Prostate gland (tissue), 2 donors: Measurements from ENCODE around the gene CPLX3.

Experiments used
- POLR2A ChIP-seq: fragments of 450-650 bp; IDR thresholded peaks from one replicate; pipeline ENCODE4 v1.6.1; 2016; ENCODE audit warnings: antibody characterized with exemption, mild to moderate bottlenecking
- POLR2AphosphoS5 ChIP-seq: sonication (generic); formaldehyde crosslinking; IDR thresholded peaks from one replicate; pipeline ENCODE4 v1.6.1; 2017; ENCODE audit warnings: antibody characterized with exemption
- TF ChIP-seq, protein P1 (sequence below), 4 experiments: fragments of 200-600 bp in 2 of 4; fragments of 450-650 bp in 2 of 4; sonication (generic) in 2 of 4; IDR thresholded peaks; 1 replicate in 3 of 4; 2 replicates in 1 of 4; pipeline ENCODE4 v1.5.1; 2016 to 2019; ENCODE audit warnings: antibody characterized with exemption in 4 of 4, mild to moderate bottlenecking in 2 of 4, moderate library complexity in 2 of 4

DNA sequence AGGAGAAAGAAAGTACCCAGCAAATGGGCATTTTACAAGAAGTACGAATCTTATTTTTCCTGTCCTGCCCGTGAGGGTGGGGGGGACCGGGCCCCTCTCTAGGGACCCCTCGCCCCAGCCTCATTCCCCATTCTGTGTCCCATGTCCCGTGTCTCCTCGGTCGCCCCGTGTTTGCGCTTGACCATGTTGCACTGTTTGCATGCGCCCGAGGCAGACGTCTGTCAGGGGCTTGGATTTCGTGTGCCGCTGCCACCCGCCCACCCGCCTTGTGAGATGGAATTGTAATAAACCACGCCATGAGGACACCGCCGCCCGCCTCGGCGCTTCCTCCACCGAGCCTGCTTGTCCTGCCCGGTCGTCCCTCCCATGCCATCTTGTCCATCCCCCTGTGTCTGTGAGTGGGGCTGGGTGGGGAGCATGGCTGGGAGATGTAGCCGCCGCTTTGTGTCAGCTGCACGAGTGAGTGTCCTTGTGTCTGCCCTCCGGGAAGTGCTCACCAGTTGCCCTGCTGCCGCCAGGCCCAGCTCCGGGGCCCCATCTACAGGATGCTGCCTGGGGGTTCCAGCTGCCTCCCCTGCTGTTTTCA is 23.5 kb upstream of the CPLX3 start:
- TF ChIP-seq, protein P1, sequence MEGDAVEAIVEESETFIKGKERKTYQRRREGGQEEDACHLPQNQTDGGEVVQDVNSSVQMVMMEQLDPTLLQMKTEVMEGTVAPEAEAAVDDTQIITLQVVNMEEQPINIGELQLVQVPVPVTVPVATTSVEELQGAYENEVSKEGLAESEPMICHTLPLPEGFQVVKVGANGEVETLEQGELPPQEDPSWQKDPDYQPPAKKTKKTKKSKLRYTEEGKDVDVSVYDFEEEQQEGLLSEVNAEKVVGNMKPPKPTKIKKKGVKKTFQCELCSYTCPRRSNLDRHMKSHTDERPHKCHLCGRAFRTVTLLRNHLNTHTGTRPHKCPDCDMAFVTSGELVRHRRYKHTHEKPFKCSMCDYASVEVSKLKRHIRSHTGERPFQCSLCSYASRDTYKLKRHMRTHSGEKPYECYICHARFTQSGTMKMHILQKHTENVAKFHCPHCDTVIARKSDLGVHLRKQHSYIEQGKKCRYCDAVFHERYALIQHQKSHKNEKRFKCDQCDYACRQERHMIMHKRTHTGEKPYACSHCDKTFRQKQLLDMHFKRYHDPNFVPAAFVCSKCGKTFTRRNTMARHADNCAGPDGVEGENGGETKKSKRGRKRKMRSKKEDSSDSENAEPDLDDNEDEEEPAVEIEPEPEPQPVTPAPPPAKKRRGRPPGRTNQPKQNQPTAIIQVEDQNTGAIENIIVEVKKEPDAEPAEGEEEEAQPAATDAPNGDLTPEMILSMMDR (IDR thresholded peaks at IDR 0.05): no peak
- TF ChIP-seq POLR2AphosphoS5 (no peak), POLR2A (no peak)
